PFSK-1 (cell line): ENCODE results near the gene PTRH1.

ENCODE experiments used
- POLR2AphosphoS5 ChIP-seq: IDR thresholded peaks from 2 replicates; pipeline ENCODE4 v1.6.1; 2012; ENCODE audit warnings: low read depth, mild to moderate bottlenecking, control low read depth, low read length, moderate library complexity
- SIN3A ChIP-seq: IDR thresholded peaks from 2 replicates; pipeline ENCODE4 v1.6.1; 2012; ENCODE audit warnings: mild to moderate bottlenecking, low read length, moderate library complexity, borderline replicate concordance; ENCODE audit not compliant: insufficient read depth
- TAF1 ChIP-seq: IDR thresholded peaks from 2 replicates; pipeline ENCODE4 v1.6.1; 2012; ENCODE audit warnings: low read length, control low read depth, borderline replicate concordance; ENCODE audit not compliant: insufficient read depth
- TF ChIP-seq, protein P1 (sequence below), 2 experiments: IDR thresholded peaks; 2 replicates each; pipeline versions ENCODE4 v1.6.1 to v1.8.0; 2011 to 2012; ENCODE audit warnings: low read depth in 2 of 2, low read length in 2 of 2, control low read depth in 1 of 2, inconsistent platforms in 1 of 2, mild to moderate bottlenecking in 1 of 2, moderate library complexity in 1 of 2; ENCODE audit not compliant: insufficient read depth in 1 of 2

DNA sequence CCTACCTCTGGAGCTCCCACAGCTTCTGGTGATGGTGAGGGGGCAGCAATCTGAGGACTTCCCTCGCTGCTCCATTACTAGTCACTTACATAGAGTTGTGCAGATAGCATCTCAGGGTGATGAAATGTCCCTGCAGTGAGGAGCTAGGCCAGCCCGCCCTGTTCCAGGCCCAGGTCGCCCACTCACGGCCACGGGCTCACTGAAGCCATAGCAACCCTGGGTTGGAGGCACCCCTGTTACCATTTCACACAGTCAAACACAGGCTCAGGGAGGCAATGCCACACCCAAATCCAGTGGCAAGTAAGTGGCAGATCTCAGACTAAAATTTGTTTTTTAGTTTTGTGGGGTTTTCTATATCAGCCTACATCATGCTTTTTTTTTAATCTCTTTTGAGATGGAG lies 43.4 kb upstream of the PTRH1 start:
- TF ChIP-seq SIN3A (no peak), POLR2AphosphoS5 (no peak), TAF1 (no peak)
- TF ChIP-seq, protein P1, sequence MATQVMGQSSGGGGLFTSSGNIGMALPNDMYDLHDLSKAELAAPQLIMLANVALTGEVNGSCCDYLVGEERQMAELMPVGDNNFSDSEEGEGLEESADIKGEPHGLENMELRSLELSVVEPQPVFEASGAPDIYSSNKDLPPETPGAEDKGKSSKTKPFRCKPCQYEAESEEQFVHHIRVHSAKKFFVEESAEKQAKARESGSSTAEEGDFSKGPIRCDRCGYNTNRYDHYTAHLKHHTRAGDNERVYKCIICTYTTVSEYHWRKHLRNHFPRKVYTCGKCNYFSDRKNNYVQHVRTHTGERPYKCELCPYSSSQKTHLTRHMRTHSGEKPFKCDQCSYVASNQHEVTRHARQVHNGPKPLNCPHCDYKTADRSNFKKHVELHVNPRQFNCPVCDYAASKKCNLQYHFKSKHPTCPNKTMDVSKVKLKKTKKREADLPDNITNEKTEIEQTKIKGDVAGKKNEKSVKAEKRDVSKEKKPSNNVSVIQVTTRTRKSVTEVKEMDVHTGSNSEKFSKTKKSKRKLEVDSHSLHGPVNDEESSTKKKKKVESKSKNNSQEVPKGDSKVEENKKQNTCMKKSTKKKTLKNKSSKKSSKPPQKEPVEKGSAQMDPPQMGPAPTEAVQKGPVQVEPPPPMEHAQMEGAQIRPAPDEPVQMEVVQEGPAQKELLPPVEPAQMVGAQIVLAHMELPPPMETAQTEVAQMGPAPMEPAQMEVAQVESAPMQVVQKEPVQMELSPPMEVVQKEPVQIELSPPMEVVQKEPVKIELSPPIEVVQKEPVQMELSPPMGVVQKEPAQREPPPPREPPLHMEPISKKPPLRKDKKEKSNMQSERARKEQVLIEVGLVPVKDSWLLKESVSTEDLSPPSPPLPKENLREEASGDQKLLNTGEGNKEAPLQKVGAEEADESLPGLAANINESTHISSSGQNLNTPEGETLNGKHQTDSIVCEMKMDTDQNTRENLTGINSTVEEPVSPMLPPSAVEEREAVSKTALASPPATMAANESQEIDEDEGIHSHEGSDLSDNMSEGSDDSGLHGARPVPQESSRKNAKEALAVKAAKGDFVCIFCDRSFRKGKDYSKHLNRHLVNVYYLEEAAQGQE (IDR thresholded peaks at IDR 0.05; ENCODE audit: insufficient read depth in 1 of 2, low read depth in 2 of 2, low read length in 2 of 2) = no peak
